Measurements from ENCODE around the gene SLC25A25.

Gene SLC25A25

GRCh38 chr9:128115187-128116103 is 47.4 kb downstream of the SLC25A25 start:
- no peak for DNase-seq

- DNase-seq: no peak
These were observed 48.4 kb downstream of the SLC25A25 start for GRCh38 chr9:128116104-128117083.

- peak; percentile 100 for DNase-seq
These were observed 49.8 kb downstream of the SLC25A25 start for GRCh38 chr9:128117613-128118471.

- DNase-seq: no peak
These were observed 50.4 kb downstream of the SLC25A25 start for GRCh38 chr9:128118472-128118857.

GRCh38 chr9:128118971-128119665 is 51.1 kb downstream of the SLC25A25 start:
- DNase-seq: no peak

GRCh38 chr9:128120061-128120740 is 52.2 kb downstream of the SLC25A25 start:
- DNase-seq: no peak

GRCh38 chr9:128120741-128121465 is 52.9 kb downstream of the SLC25A25 start:
- DNase-seq: no peak

- DNase-seq: no peak
These were observed 53.4 kb downstream of the SLC25A25 start for GRCh38 chr9:128121466-128121810.

- no peak for DNase-seq
These were observed 54.1 kb downstream of the SLC25A25 start for GRCh38 chr9:128121924-128122808.

- no peak for DNase-seq
These were observed 54.8 kb downstream of the SLC25A25 start for GRCh38 chr9:128122809-128123175.

GRCh38 chr9:128123451-128124080 is 55.5 kb downstream of the SLC25A25 start:
- DNase-seq: no peak

GRCh38 chr9:128124451-128124850 is 56.4 kb downstream of the SLC25A25 start:
- DNase-seq: no peak

- DNase-seq: no peak
These were observed 57.0 kb downstream of the SLC25A25 start for GRCh38 chr9:128124873-128125579.

GRCh38 chr9:128125580-128126354 is 57.7 kb downstream of the SLC25A25 start:
- no peak for DNase-seq

GRCh38 chr9:128127568-128127989 is 59.5 kb downstream of the SLC25A25 start, which contains the start of gene PTGES2:
TSS of gene PTGES2 (minus strand) at chr9:128127729. CDS start at chr9:128127717, 12 bp downstream.
- DNase-seq: peak; percentile 89

GRCh38 chr9:128127990-128128835 is 60.2 kb downstream of the SLC25A25 start:
- DNase-seq: peak; percentile 93

Measured in activated CD8-positive, alpha-beta memory T cell treated with anti-CD3 and anti-CD28 coated beads, Interleukin-2, amount 50 U/mL, for 48 hours (primary cell).